CD14-positive monocyte (primary cell): ENCODE results near the gene CHST15. TPM values are rescaled to one million over a fixed set of nuclear protein-coding genes. Genes with fewer than 3 reads are reported as not detected.

Experiments used
- DNase-seq, 3 donors: peaks; one replicate each; pipeline ENCODE4 v3.0.0-alpha.2; 2011 to 2022
- H2AFZ ChIP-seq: 2 replicates; pipeline ENCODE4 v1.6.0; 2012; ENCODE audit warnings: mild to moderate bottlenecking, low read depth, low read length, inconsistent platforms; ENCODE audit not compliant: insufficient read depth, poor library complexity, severe bottlenecking
- H3K27ac ChIP-seq, 2 donors: 1 replicate in 1 of 2; 2 replicates in 1 of 2; pipeline ENCODE4 v1.5.1; 2012 to 2013; ENCODE audit warnings: low read length in 2 of 2, control low read depth in 1 of 2, inconsistent platforms in 1 of 2, low read depth in 1 of 2, mild to moderate bottlenecking in 1 of 2
- H3K27me3 ChIP-seq, 2 donors: one replicate each; pipeline versions ENCODE4 v1.6.0 to v1.6.1; 2011 to 2013; ENCODE audit warnings: low read length in 2 of 2; ENCODE audit not compliant: control insufficient read depth in 2 of 2, insufficient read depth in 2 of 2
- H3K36me3 ChIP-seq, 2 donors: replicated peaks in 1 of 2; 1 replicate in 1 of 2; 2 replicates in 1 of 2; pipeline versions ENCODE4 v1.5.1 to v1.6.1; 2012 to 2013; ENCODE audit warnings: low read length in 2 of 2, control low read depth in 1 of 2, inconsistent platforms in 1 of 2, mild to moderate bottlenecking in 1 of 2; ENCODE audit not compliant: insufficient read depth in 2 of 2, control insufficient read depth in 1 of 2
- H3K4me1 ChIP-seq, 2 donors: 1 replicate in 1 of 2; 2 replicates in 1 of 2; pipeline versions ENCODE4 v1.5.1 to v1.6.1; 2012 to 2013; ENCODE audit warnings: low read length in 2 of 2, control low read depth in 1 of 2, inconsistent platforms in 1 of 2, mild to moderate bottlenecking in 1 of 2, moderate library complexity in 1 of 2; ENCODE audit not compliant: insufficient read depth in 2 of 2, control insufficient read depth in 1 of 2
- H3K4me2 ChIP-seq: replicated peaks from 2 replicates; pipeline ENCODE3; 2012; ENCODE audit warnings: low read length, moderate library complexity, mild to moderate bottlenecking; ENCODE audit not compliant: poor library complexity, severe bottlenecking; ENCODE audit errors: extremely low read depth
- H3K4me3 ChIP-seq, 3 experiments: fragments of 200-600 bp in 1 of 3; sonication (generic) in 1 of 3; replicated peaks in 1 of 3; 1 replicate in 2 of 3; 2 replicates in 1 of 3; pipeline ENCODE4 v1.5.1; 2011 to 2013; ENCODE audit warnings: low read length in 3 of 3, mild to moderate bottlenecking in 3 of 3, control low read depth in 2 of 3, low read depth in 2 of 3, inconsistent platforms in 1 of 3, moderate library complexity in 1 of 3
- H3K79me2 ChIP-seq: 2 replicates; pipeline ENCODE4 v1.6.0; 2012; ENCODE audit warnings: mild to moderate bottlenecking, control low read depth, inconsistent platforms, low read length, moderate library complexity; ENCODE audit not compliant: insufficient read depth
- H3K9ac ChIP-seq: 2 replicates; pipeline ENCODE4 v1.6.0; 2017; ENCODE audit warnings: low read length, mild to moderate bottlenecking; ENCODE audit not compliant: insufficient read depth, poor library complexity, severe bottlenecking
- H3K9me3 ChIP-seq, 2 donors: replicated peaks in 1 of 2; 1 replicate in 1 of 2; 2 replicates in 1 of 2; pipeline versions ENCODE4 v1.5.1 to v1.6.1; 2012 to 2013; ENCODE audit warnings: low read length in 2 of 2, control low read depth in 1 of 2; ENCODE audit not compliant: control insufficient read depth in 1 of 2, insufficient read depth in 1 of 2
- H4K20me1 ChIP-seq: 2 replicates; pipeline ENCODE4 v1.6.0; 2012; ENCODE audit warnings: mild to moderate bottlenecking, low read length, control low read depth, moderate library complexity; ENCODE audit not compliant: insufficient read depth
- H3K27ac Mint-ChIP-seq, 7 donors: one replicate each; pipeline ENCODE4 v1.8.0; 2020; ENCODE audit warnings: mild to moderate bottlenecking in 7 of 7, mixed read lengths in 7 of 7, moderate library complexity in 6 of 7, inconsistent platforms in 2 of 7
- H3K27me3 Mint-ChIP-seq, 3 donors: one replicate each; pipeline ENCODE4 v1.8.0; 2021 to 2022; ENCODE audit warnings: low read depth in 3 of 3, mild to moderate bottlenecking in 3 of 3, mixed read lengths in 3 of 3, moderate library complexity in 3 of 3, inconsistent platforms in 1 of 3
- H3K36me3 Mint-ChIP-seq, 2 donors: one replicate each; pipeline ENCODE4 v1.8.0; 2020; ENCODE audit warnings: mixed read lengths in 2 of 2, inconsistent platforms in 1 of 2, mild to moderate bottlenecking in 1 of 2
- H3K4me1 Mint-ChIP-seq: one replicate; pipeline ENCODE4 v1.8.0; 2020; ENCODE audit warnings: mild to moderate bottlenecking, mixed read lengths
- H3K4me3 Mint-ChIP-seq, 2 donors: one replicate each; pipeline ENCODE4 v1.8.0; 2020; ENCODE audit warnings: mild to moderate bottlenecking in 2 of 2, mixed read lengths in 2 of 2, moderate library complexity in 1 of 2
- H3K9me3 Mint-ChIP-seq, 7 donors: one replicate each; pipeline ENCODE4 v1.8.0; 2020 to 2022; ENCODE audit warnings: mixed read lengths in 7 of 7, mild to moderate bottlenecking in 6 of 7, moderate library complexity in 6 of 7, inconsistent platforms in 2 of 7
- WGBS: methylation state at CpG from one replicate; pipeline ENCODE4 v1.1.5; 2013; ENCODE audit warnings: missing lambda C conversion rate; ENCODE audit not compliant: insufficient coverage; 5-methylcytosine and 5-hydroxymethylcytosine counted together
- intact Hi-C, 2 donors: fragments of 100-400 bp; cut with micrococcal nuclease; formaldehyde crosslinking; loops; one replicate each; pipeline versions ENCODE4 v1.15.0 to v1.15.1; 2023
- polyA plus RNA-seq, 3 donors: library from polyadenylated mRNA; depleted of rRNA in 1 of 3; unstranded in 2 of 3; stranded (reverse) in 1 of 3; fragments of 300-500 nt in 2 of 3; fragments of >200 nt in 1 of 3; fragmentation: Illumina TruSeq in 2 of 3; gene quantifications; 1 replicate in 2 of 3; 2 replicates in 1 of 3; pipeline ENCODE4 v1.2.3, GENCODE V29; 2012 to 2021
- TF ChIP-seq, protein P1 (sequence below): fragments of 200-600 bp; IDR thresholded peaks from one replicate; pipeline ENCODE4 v1.8.0; 2022; ENCODE audit warnings: antibody characterized with exemption, mild to moderate bottlenecking

Gene CHST15
- polyA plus RNA-seq, 3 donors, result 54.4 to 106 (median 87.5) TPM

DNA sequence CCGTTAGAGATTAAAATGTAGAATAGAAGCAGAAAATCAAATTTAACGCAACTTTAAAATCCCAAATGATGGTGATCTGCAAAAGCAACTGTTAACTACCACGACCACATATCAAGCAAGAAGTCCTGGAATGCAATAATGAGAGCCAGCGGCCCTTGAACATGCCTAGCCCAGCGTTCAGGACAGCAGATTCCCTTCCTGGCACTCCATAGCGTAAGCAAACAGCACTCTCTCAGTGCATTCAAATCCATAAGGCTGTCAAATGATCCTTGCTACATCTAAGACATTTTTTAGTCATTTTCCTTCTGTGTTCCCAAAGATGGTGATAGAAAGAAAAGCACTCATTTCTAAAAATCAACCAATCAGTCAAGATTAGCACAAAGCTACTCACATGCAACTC is 48.1 kb downstream of the CHST15 start:
- intact Hi-C loops, result no loop called here
- Histone ChIP-seq H4K20me1 (peaks cover 65% of the 10 kb centered on the region), H3K27me3 (no peaks in the 10 kb centered on the region), H3K9ac (no peak overlapping the region), H3K4me1 (peaks cover 59 to 69% of the 10 kb centered on the region in 2 donors), H3K4me2 (no peak overlapping the region), H3K4me3 (no peak overlapping the region), H3K36me3 (peaks cover 31 to 83% of the 10 kb centered on the region in 2 donors), H2AFZ (no peak overlapping the region), H3K27ac (no peak overlapping the region), H3K79me2 (no peaks in the 10 kb centered on the region), H3K9me3 (no peaks in the 10 kb centered on the region)
- Mint-ChIP-seq H3K4me1 (peaks cover 80% of the 10 kb centered on the region), H3K4me3 (peak overlapping the region in 1 of 2 donors; percentile 42), H3K27ac (no peak overlapping the region), H3K27me3 (peaks cover 2 to 7% (median 5%) of the 10 kb centered on the region in 3 donors), H3K36me3 (peaks cover 92 to 93% of the 10 kb centered on the region in 2 donors), H3K9me3 (peaks cover 0 to 3% (median 1%) of the 10 kb centered on the region in 7 donors)
- 85% methylated on average over 4 of the region's 6 CpGs for WGBS
- no peak for DNase-seq
- TF ChIP-seq, protein P1, sequence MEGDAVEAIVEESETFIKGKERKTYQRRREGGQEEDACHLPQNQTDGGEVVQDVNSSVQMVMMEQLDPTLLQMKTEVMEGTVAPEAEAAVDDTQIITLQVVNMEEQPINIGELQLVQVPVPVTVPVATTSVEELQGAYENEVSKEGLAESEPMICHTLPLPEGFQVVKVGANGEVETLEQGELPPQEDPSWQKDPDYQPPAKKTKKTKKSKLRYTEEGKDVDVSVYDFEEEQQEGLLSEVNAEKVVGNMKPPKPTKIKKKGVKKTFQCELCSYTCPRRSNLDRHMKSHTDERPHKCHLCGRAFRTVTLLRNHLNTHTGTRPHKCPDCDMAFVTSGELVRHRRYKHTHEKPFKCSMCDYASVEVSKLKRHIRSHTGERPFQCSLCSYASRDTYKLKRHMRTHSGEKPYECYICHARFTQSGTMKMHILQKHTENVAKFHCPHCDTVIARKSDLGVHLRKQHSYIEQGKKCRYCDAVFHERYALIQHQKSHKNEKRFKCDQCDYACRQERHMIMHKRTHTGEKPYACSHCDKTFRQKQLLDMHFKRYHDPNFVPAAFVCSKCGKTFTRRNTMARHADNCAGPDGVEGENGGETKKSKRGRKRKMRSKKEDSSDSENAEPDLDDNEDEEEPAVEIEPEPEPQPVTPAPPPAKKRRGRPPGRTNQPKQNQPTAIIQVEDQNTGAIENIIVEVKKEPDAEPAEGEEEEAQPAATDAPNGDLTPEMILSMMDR, result no peak

DNA sequence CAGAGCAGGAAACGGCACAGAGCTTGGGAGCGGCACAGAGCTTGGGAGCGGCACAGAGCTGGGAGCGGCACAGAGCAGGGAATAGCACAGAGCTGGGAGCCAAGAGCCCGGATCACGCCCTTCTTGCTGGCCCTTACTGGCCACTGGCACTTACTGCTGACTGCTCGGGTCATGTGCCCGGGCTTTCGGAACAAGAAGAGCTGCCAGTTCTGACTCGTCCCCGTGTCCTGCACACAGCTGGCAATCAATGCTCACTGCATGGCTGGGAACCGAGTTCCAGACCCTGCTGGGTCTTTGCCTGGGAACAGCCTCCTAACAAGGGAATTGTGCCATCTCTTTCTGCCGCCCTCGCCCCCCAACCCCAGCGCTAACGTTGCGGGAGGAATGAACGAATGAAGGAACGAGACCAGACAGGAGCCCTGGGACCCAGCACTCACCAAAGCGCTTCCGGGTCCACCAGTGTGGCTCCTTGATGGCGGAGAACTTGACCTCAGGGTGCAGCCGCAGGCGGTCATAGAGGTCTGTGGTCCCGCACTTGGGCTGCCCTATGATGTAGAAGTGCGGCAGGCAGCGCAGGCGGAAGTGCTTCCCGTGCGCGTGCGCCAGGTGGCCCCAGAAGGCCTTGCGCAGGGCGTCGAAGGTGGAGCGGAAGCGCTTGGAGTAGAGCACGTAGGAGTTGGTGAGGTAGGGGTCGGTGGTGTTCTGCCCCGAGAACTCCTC is 49.1 kb downstream of the CHST15 start:
- H3K4me2 ChIP-seq, result no peak overlapping the region
- H4K20me1 ChIP-seq, result peaks cover 55% of the 10 kb centered on the region
- Mint-ChIP-seq H3K27ac (peak overlapping the region in 6 of 7 donors; percentile 15 to 94 (median 82)), H3K9me3 (peaks cover 0 to 3% (median 1%) of the 10 kb centered on the region in 7 donors), H3K27me3 (peaks cover 2 to 5% (median 5%) of the 10 kb centered on the region in 3 donors), H3K4me3 (peak overlapping the region in 1 of 2 donors; percentile 15), H3K36me3 (peaks cover 92 to 93% of the 10 kb centered on the region in 2 donors), H3K4me1 (peaks cover 81% of the 10 kb centered on the region)
- H3K27me3 ChIP-seq, result no peaks in the 10 kb centered on the region
- H3K79me2 ChIP-seq, result no peaks in the 10 kb centered on the region
- H3K9me3 ChIP-seq, result no peaks in the 10 kb centered on the region
- no peak overlapping the region for H2AFZ ChIP-seq
- H3K36me3 ChIP-seq, result peaks cover 36 to 77% of the 10 kb centered on the region in 2 donors
- peak overlapping the region in 1 of 3 experiments; percentile 13 for H3K4me3 ChIP-seq
- no peak for DNase-seq
- H3K27ac ChIP-seq, result peak overlapping the region; percentile 46 to 78
- intact Hi-C loops, result no loop called here
- H3K4me1 ChIP-seq, result peaks cover 69 to 75% of the 10 kb centered on the region in 2 donors
- WGBS, result 97% methylated on average over 39 of the region's 40 CpGs
- no peak overlapping the region for H3K9ac ChIP-seq
- TF ChIP-seq, protein P1, result no peak
